Astrocyte of the hippocampus (primary cell): ENCODE data around the gene ITFG1.
"Not testable (repeated sequence)": the region's sequence is repeated elsewhere in the genome, so short reads cannot be mapped to it uniquely, and the experiment has no call there.

Source experiments
- DNase-seq: peaks from one replicate; pipeline ENCODE4 v3.0.0; 2011; ENCODE audit warnings: low read depth, low spot score

ITFG1 gene

GRCh38 chr16:47473792-47474191 lies 12.9 kb upstream of the ITFG1 start:
- DNase-seq = no peak

- DNase-seq = not testable (repeated sequence)
These were observed 12.1 kb upstream of the ITFG1 start for GRCh38 chr16:47473004-47473403.

GRCh38 chr16:47470810-47471209 lies 9.9 kb upstream of the ITFG1 start:
- DNase-seq = no peak

DNA sequence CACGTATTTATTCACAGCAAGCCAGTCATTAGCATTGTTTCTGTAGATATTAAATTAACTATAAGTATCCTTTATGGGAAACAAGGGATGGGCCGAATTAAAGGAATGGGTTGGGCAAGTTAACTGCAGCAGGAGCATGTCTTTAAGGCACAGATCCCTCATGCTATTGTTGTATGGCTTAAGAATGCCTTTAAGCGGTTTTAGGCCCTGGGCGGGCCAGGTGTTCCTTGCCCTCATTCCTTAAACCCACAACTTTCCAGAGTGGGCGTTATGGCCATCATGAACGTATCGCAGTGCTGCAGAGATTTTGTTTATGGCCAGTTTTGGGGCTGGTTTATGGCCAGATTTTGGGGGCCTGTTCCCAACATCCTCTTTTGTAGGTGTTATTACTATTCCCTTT lies 9.3 kb upstream of the ITFG1 start:
- DNase-seq = no peak

DNA sequence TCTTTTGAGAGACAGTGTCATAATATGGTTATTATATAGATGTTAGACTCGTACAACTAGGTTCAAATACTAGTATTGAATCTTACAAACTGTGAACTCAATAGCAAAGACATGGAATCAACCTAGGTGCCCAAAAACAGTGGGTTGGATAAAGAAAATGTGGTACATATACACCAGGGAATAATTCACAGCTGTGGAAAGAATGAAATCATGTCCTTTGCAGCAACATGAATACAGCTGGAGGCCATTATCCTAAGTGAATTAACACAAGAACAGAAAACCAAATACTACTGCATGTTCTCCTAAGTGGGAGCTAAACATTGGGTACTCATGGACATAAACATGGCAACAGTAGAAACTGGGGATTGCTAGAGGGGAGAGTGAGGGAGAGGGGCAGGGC lies 8.4 kb upstream of the ITFG1 start:
- DNase-seq = no peak

- DNase-seq = not testable (repeated sequence)
These were observed 7.3 kb upstream of the ITFG1 start for GRCh38 chr16:47468070-47468689.

DNA sequence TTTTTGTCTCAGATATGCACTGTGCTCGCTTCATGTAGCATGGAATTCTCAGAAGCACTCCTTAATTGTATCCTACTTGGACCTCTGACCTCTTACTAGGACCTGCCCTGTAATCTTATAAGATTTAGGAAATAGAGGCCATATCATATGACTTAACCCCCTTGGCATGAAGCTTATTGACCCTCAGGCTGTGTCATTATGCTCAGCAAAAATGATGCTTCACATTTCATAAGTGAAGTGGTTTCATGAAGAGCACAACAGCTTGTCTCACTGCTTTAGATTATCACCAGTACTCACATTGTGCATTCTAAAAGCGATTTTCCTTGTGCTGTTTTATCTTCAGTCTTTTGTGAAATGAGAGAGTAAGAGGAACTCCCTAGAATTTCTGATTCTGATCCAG lies 6.6 kb upstream of the ITFG1 start:
- no peak for DNase-seq

DNA sequence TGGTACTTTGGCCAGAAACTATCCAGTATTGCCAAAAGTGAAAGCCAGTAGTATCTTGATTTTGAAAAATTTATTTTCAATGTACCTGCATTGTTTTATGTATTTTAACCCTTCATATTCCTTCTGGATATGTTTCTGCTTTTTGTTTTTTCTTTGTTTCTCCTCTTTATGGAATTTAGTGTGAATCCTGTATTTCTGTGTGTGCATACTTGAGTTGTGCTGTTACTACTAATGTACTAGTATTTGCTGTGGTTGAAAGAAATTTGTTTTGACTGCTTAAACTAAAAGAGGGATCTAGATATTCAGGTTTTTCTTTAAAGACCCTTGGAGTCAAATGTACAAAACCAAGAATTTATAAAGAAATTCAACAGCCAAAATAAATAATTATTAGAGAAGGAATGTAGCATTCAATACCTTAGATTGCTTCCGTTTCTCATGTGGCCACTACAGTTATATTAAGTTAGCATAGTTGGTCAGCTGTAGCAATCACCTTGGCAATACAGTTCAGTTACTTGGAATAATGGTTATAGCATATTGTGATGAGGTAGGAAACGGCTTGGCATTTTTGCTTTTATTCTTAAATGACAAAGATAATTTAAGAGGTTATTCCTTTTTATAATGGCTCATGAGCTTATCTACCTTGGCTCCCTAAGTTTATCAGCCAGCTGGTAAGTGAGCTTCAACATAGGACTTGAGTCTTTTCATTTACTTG lies 5.2 kb upstream of the ITFG1 start:
- DNase-seq = no peak

- no peak for DNase-seq
These were observed 3.1 kb upstream of the ITFG1 start for GRCh38 chr16:47463771-47464624.

GRCh38 chr16:47461598-47462266 lies 869 bp upstream of the ITFG1 start:
- DNase-seq = peak; percentile 52

DNA sequence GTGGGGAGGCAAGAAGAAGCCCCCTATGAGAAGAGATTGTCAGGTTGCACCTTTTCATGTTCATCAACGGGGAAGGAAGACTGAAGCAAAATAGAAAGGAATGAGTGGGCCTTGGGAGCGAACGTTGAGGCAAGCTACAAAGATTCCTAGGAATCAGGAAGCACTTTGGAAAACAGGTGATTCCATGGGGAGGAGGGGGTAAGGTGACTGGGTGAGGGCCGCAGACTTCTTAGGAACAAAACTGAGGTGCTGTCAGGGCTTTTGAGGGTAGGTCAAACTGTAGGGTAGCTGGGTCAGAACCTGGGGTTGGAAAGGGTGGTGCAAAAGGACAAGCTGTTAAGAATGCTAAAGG lies 528 bp downstream of the ITFG1 start:
- peak; percentile 34 for DNase-seq

GRCh38 chr16:47459603-47460002 lies 1.3 kb downstream of the ITFG1 start:
- no peak for DNase-seq

DNA sequence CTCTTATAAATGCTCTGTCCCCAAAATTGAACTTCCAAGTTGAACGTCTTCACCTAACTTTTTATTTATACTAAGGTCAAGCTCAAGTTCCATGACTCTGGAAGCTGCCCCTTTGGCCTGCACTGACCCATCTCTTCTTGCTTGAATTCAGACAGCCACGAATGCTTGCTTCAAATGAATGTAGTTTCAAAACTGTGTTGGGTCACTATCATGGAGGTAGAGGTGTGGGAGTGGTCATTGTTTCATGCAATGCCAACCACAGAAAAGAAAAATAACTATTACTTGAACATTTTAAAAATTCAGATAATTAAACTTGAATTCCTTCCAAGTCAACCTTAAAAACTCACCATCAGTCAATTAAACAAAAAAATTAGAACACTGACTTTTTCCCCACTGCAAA lies 2.5 kb downstream of the ITFG1 start:
- DNase-seq = no peak

- no peak for DNase-seq
These were observed 11.1 kb downstream of the ITFG1 start for GRCh38 chr16:47449788-47450187.

GRCh38 chr16:47448830-47449575 lies 11.9 kb downstream of the ITFG1 start:
- DNase-seq = no peak

- no peak for DNase-seq
These were observed 14.4 kb downstream of the ITFG1 start for GRCh38 chr16:47446431-47446830.

GRCh38 chr16:47442884-47443283 lies 18.0 kb downstream of the ITFG1 start:
- not testable (repeated sequence) for DNase-seq

GRCh38 chr16:47440066-47440465 lies 20.8 kb downstream of the ITFG1 start:
- DNase-seq = not testable (repeated sequence)

DNA sequence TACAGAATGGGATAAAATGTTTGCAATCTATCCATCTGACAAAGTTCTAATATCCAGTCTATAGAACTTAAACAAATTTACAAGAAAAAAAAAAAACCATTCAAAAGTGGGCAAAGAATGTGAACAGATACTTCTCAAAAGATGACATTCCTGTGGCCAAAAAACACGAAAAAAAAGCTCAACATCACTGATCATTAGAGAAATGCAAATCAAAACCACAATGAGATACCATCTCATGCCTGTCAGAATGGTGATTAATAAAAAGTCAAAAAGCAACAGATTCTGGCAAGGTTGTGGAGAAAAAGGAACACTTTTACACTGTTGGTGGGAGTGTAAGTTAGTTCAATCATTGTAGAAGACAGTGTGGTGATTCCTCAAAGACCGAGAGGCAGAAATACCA lies 26.6 kb downstream of the ITFG1 start:
- DNase-seq = peak; percentile 36

DNA sequence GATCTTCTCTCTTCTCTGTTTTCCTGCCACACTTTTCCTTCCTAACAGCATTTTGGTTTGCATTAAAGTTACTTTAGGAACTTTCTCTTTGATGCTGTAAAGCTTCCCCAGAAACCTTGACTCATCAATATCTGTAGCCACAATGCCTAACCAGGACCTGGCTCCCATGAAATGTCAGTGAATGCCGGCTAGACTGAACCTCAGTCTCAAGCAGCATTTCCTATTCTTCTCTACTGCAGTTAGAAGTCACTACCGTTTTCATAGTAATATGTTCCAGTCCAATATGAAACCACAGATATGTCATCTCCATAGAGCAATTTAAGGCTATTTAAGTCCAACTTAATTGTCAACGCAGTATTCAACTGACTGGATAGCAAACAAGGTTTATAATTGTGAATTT lies 28.9 kb downstream of the ITFG1 start:
- DNase-seq = peak; percentile 31

GRCh38 chr16:47426806-47427205 lies 34.1 kb downstream of the ITFG1 start:
- DNase-seq = no peak
